GM12878 (cell line): Measurements from ENCODE around the gene FANCD2. TPM values are rescaled to one million over a fixed set of nuclear protein-coding genes. Genes with fewer than 3 reads are reported as not detected.

Experiments used
- ATAC-seq: fragments of 200-7000 bp; cut with Tn5 transposase; 3 replicates; pipeline ENCODE4 v1.9.1; 2020; ENCODE audit warnings: mild to moderate bottlenecking, moderate library complexity
- BruUV-seq: library from RNA; stranded (reverse); fragments of 400-500 nt; replicated peaks from 2 replicates; lab custom pipeline; 2021; lab: Mats Ljungman, UMichigan
- CTCF ChIA-PET: fragments of 300-600 bp; sonication (Branson Sonifier 250); formaldehyde crosslinking; extraction: SDS; loops from one replicate; lab custom pipeline; 2021; ENCODE audit warnings: inconsistent platforms; lab: Yijun Ruan, JAX
- POLR2A ChIA-PET: fragments of 350-600 bp; formaldehyde crosslinking; extraction: SDS; loops from one replicate; lab custom pipeline; 2021; ENCODE audit warnings: inconsistent platforms; lab: Charles Lee
- RAD21 ChIA-PET: fragments of 300-600 bp; sonication (Branson Sonifier 250); formaldehyde crosslinking; loops from one replicate; lab custom pipeline; 2023; ENCODE audit warnings: antibody characterized with exemption; ENCODE audit not compliant: unreplicated experiment; lab: Charles Lee
- SMC1A ChIA-PET: fragments of 300-600 bp; sonication (Branson Sonifier 250); formaldehyde crosslinking; loops from one replicate; lab custom pipeline; 2023; ENCODE audit not compliant: unreplicated experiment, uncharacterized antibody; lab: Charles Lee
- DNase-seq: peaks from one replicate; pipeline ENCODE4 v3.0.0-alpha.2; 2011; ENCODE audit warnings: low read depth, low spot score
- FAIRE-seq: peaks from 3 replicates; lab custom pipeline; 2011; peaks lifted over from hg19 to GRCh38; lab: Jason Lieb, UNC
- H2AFZ ChIP-seq: 2 replicates; pipeline ENCODE4 v1.6.0; 2011; ENCODE audit warnings: low read depth, low read length, control low read depth; ENCODE audit not compliant: control insufficient read depth
- H3K27ac ChIP-seq: 2 replicates; pipeline ENCODE4 v1.5.1; 2011; ENCODE audit warnings: control low read depth; ENCODE audit not compliant: control insufficient read depth, insufficient read depth
- H3K27me3 ChIP-seq, 2 experiments: replicated peaks in 1 of 2; 2 replicates each; pipeline versions ENCODE4 v1.6.0 to v1.6.1; 2011; ENCODE audit warnings: low read length in 1 of 2; ENCODE audit not compliant: control insufficient read depth in 2 of 2, insufficient read depth in 2 of 2
- H3K36me3 ChIP-seq, 2 experiments: 2 replicates each; pipeline ENCODE4 v1.5.1; 2011; ENCODE audit warnings: low read length in 1 of 2; ENCODE audit not compliant: control insufficient read depth in 2 of 2, insufficient read depth in 2 of 2
- H3K4me1 ChIP-seq: 2 replicates; pipeline ENCODE4 v1.6.1; 2011; ENCODE audit warnings: mild to moderate bottlenecking, low read length, moderate library complexity, mixed read lengths; ENCODE audit not compliant: control insufficient read depth, insufficient read depth
- H3K4me2 ChIP-seq: 2 replicates; pipeline ENCODE4 v1.6.0; 2011; ENCODE audit warnings: control low read depth; ENCODE audit not compliant: control insufficient read depth, insufficient read depth
- H3K4me3 ChIP-seq: fragments of 200-600 bp; sonication (generic); 2 replicates; pipeline ENCODE4 v1.5.1; 2016
- H3K79me2 ChIP-seq: 2 replicates; pipeline ENCODE4 v1.6.0; 2011; ENCODE audit warnings: low read length; ENCODE audit not compliant: control insufficient read depth, insufficient read depth
- H3K9ac ChIP-seq: 2 replicates; pipeline ENCODE4 v1.8.0; 2011; ENCODE audit warnings: low read length, control low read depth, mixed read lengths; ENCODE audit not compliant: control insufficient read depth, insufficient read depth
- H3K9me3 ChIP-seq: replicated peaks from 3 replicates; pipeline ENCODE4 v1.5.1; 2011; ENCODE audit warnings: mild to moderate bottlenecking, low read length; ENCODE audit not compliant: control insufficient read depth, insufficient read depth
- H4K20me1 ChIP-seq: 2 replicates; pipeline ENCODE4 v1.6.0; 2011; ENCODE audit not compliant: control insufficient read depth, insufficient read depth
- ATF7 ChIP-seq: fragments of 450-650 bp; IDR thresholded peaks from 2 replicates; pipeline ENCODE4 v1.6.1; 2016; ENCODE audit warnings: low read depth, mild to moderate bottlenecking
- ETV6 ChIP-seq, 2 experiments: fragments of 450-650 bp in 1 of 2; IDR thresholded peaks in 1 of 2; conservative IDR thresholded peaks in 1 of 2; 2 replicates each; pipeline ENCODE4 v1.6.1; 2014; ENCODE audit warnings: antibody characterized with exemption in 1 of 2, borderline replicate concordance in 1 of 2, low read depth in 1 of 2, mild to moderate bottlenecking in 1 of 2, moderate library complexity in 1 of 2
- IRF4 ChIP-seq: IDR thresholded peaks from 2 replicates; pipeline ENCODE4 v1.6.1; 2011; ENCODE audit warnings: low read depth, low read length
- REST ChIP-seq: IDR thresholded peaks from 2 replicates; pipeline ENCODE4 v1.6.1; 2012; ENCODE audit warnings: mild to moderate bottlenecking, low read depth, low read length
- SREBF2 ChIP-seq: IDR thresholded peaks from 2 replicates; pipeline ENCODE4 v1.6.1; 2012; ENCODE audit warnings: mild to moderate bottlenecking, low read length
- STAT1 ChIP-seq: fragments of 450-650 bp; conservative IDR thresholded peaks from 2 replicates; pipeline ENCODE4 v1.6.1; 2014; ENCODE audit warnings: antibody characterized with exemption, mild to moderate bottlenecking
- TARDBP ChIP-seq: IDR thresholded peaks from 2 replicates; pipeline ENCODE4 v1.6.1; 2016; ENCODE audit warnings: borderline replicate concordance
- TBL1XR1 ChIP-seq: IDR thresholded peaks from 2 replicates; pipeline ENCODE4 v1.6.1; 2012; ENCODE audit warnings: low read depth, low read length, improper control_type of control experiment
- TCF7 ChIP-seq: IDR thresholded peaks from 2 replicates; pipeline ENCODE4 v1.6.1; 2014; ENCODE audit warnings: antibody characterized with exemption, borderline replicate concordance
- ZBTB40 ChIP-seq: fragments of 450-650 bp; IDR thresholded peaks from 2 replicates; pipeline ENCODE4 v1.6.1; 2016; ENCODE audit warnings: mild to moderate bottlenecking, moderate library complexity, borderline replicate concordance
- WGBS: methylation state at CpG from one replicate; pipeline ENCODE4 v1.1.6; 2016; ENCODE audit warnings: low lambda C conversion rate; ENCODE audit not compliant: insufficient replicate concordance, insufficient coverage; ENCODE audit errors: missing lambda C conversion rate; 5-methylcytosine and 5-hydroxymethylcytosine counted together
- in situ Hi-C: fragments of 300-500 bp; cut with MboI; formaldehyde crosslinking; loops from 9 replicates; pipeline ENCODE4 v1.14.3; 2018; ENCODE audit warnings: mixed read lengths
- intact Hi-C: fragments of 100-400 bp; cut with micrococcal nuclease; formaldehyde crosslinking; loops from one replicate; pipeline ENCODE4 v1.14.2; 2022; ENCODE audit not compliant: unreplicated experiment
- polyA plus RNA-seq, 11 experiments: library from polyadenylated mRNA; depleted of rRNA in 4 of 11; unstranded in 6 of 11; stranded (reverse) in 5 of 11; fragments of >200 nt; fragmentation: Nextera tagmentation in 4 of 11; fragmentation: Illumina TruSeq in 1 of 11; extraction: Ambion mirVana in 4 of 11; extraction: Trizol in 1 of 11; gene quantifications; 1 replicate in 1 of 11; 2 replicates in 10 of 11; pipeline versions ENCODE4 v1.2.1 to v1.2.3, GENCODE V29; 2011 to 2016; ENCODE audit warnings: inconsistent platforms in 2 of 11, missing spikeins in 2 of 11, low read depth in 1 of 11
- total RNA-seq, 4 experiments: library from RNA; depleted of rRNA in 3 of 4; stranded (reverse); fragments of >200 nt in 3 of 4; fragmentation: Illumina TruSeq in 1 of 4; extraction: Trizol in 1 of 4; gene quantifications; 2 replicates each; pipeline versions ENCODE4 v1.2.1 to v1.2.3, GENCODE V29; 2013 to 2021

The FANCD2 gene
- total and polyA plus RNA-seq, 10 of the 15 experiments (the other 5 are each of a cell fraction or from before 2014, with no cell fraction given) = 37.9 to 72.8 (median 56.2) TPM

- Histone ChIP-seq H4K20me1 (no peaks in the 10 kb centered on the region), H3K27ac (no peak overlapping the region), H3K9ac (no peak overlapping the region), H3K79me2 (no peaks in the 10 kb centered on the region), H3K27me3 (no peaks in the 10 kb centered on the region), H3K36me3 (peaks cover 2 to 5% of the 10 kb centered on the region in 2 experiments), H3K9me3 (no peaks in the 10 kb centered on the region), H2AFZ (no peak overlapping the region), H3K4me2 (no peak overlapping the region), H3K4me3 (no peak overlapping the region), H3K4me1 (no peaks in the 10 kb centered on the region)
- FAIRE-seq (no peak), ATAC-seq (no peak), DNase-seq (no peak)
- BruUV-seq = no TSS peak
- WGBS = 100% methylated on average over 3 of the region's 3 CpGs
- in situ Hi-C loops (no loop called here), intact Hi-C loops (no loop called here)
- ChIA-PET SMC1A (interaction anchor here (0.7 to 1.0 kb wide), 2 partner anchors 98 to 130 kb away, joined by 3 read pairs; no protein-coding TSS in a partner anchor), POLR2A (no interaction called here), RAD21 (no interaction called here), CTCF (interaction anchor here (0.7 to 1.0 kb wide), 2 partner anchors 161 to 318 kb away, joined by 3 read pairs; no protein-coding TSS in a partner anchor)
- no peak for TF ChIP-seq IRF4
Observed at GRCh38 chr3:10093678-10094077, 67.4 kb downstream of the FANCD2 start.

GRCh38 chr3:10099041-10099440, 72.8 kb downstream of the FANCD2 start:
- peaks cover 2 to 3% of the 10 kb centered on the region in 2 experiments for H3K36me3 ChIP-seq
- WGBS = 85% methylated on average over 5 of the region's 5 CpGs
- no peaks in the 10 kb centered on the region for H3K4me1 ChIP-seq
- DNase-seq (no peak), ATAC-seq (no peak), FAIRE-seq (no peak)
- ChIA-PET SMC1A (interaction anchor here (0.9 kb wide), 1 partner anchor 47 kb away, joined by 3 read pairs; no protein-coding TSS in a partner anchor), POLR2A (interaction anchor here (1.1 kb wide), 1 partner anchor 24 kb away, joined by 3 read pairs; no protein-coding TSS in a partner anchor), RAD21 (no interaction called here), CTCF (no interaction called here)
- H3K4me3 ChIP-seq = no peak overlapping the region
- H3K4me2 ChIP-seq = no peak overlapping the region
- H3K27me3 ChIP-seq = no peaks in the 10 kb centered on the region
- H2AFZ ChIP-seq = no peak overlapping the region
- BruUV-seq = no TSS peak
- H4K20me1 ChIP-seq = no peaks in the 10 kb centered on the region
- no peaks in the 10 kb centered on the region for H3K79me2 ChIP-seq
- H3K9me3 ChIP-seq = no peaks in the 10 kb centered on the region
- intact Hi-C loops = no loop called here
- in situ Hi-C loops = no loop called here
- H3K27ac ChIP-seq = no peak overlapping the region
- no peak overlapping the region for H3K9ac ChIP-seq
- TF ChIP-seq ETV6 (conservative IDR thresholded peaks at IDR 0.05 in 1 of 2, IDR thresholded peaks at IDR 0.05 in 1 of 2; ENCODE audit: borderline replicate concordance in 1 of 2, low read depth in 1 of 2) = no peak
- no peak for TF ChIP-seq ZBTB40
- no peak for TF ChIP-seq ATF7
- TF ChIP-seq TARDBP = no peak
- no peak for TF ChIP-seq SREBF2
- TF ChIP-seq REST = no peak
- no peak for TF ChIP-seq TCF7
- no peak for TF ChIP-seq TBL1XR1
- TF ChIP-seq STAT1 = no peak
- TF ChIP-seq IRF4 = no peak
